Esophagus muscularis mucosa (tissue), 4 donors: ENCODE data around the gene GPR61. TPM values are rescaled to one million over a fixed set of nuclear protein-coding genes. Genes with fewer than 3 reads are reported as not detected.

Experiments used
- DNase-seq: peaks from one replicate; pipeline ENCODE4 v3.0.0-alpha.2; 2017; ENCODE audit errors: extremely low spot score
- H3K27ac ChIP-seq, 4 donors: fragments of 200-600 bp; sonication (generic); replicated peaks in 1 of 4; 1 replicate in 3 of 4; 2 replicates in 1 of 4; pipeline ENCODE4 v1.5.1; 2016 to 2019; ENCODE audit warnings: mild to moderate bottlenecking in 1 of 4
- H3K27me3 ChIP-seq, 4 donors: fragments of 200-600 bp; sonication (generic); one replicate each; pipeline versions ENCODE4 v1.5.1 to v1.6.0; 2016 to 2019
- H3K36me3 ChIP-seq, 4 donors: fragments of 200-600 bp; sonication (generic); one replicate each; pipeline ENCODE4 v1.5.1; 2016 to 2019
- H3K4me1 ChIP-seq, 4 donors: fragments of 200-600 bp; sonication (generic); one replicate each; pipeline ENCODE4 v1.5.1; 2016 to 2019
- H3K4me3 ChIP-seq, 4 donors: fragments of 200-600 bp; sonication (generic); 1 replicate in 2 of 4; 2 replicates in 2 of 4; pipeline ENCODE4 v1.5.1; 2016 to 2019; ENCODE audit warnings: mild to moderate bottlenecking in 4 of 4, moderate library complexity in 1 of 4
- H3K9me3 ChIP-seq, 4 donors: fragments of 200-600 bp; sonication (generic); 1 replicate in 3 of 4; 2 replicates in 1 of 4; pipeline ENCODE4 v1.5.1; 2016 to 2019
- CTCF ChIP-seq, 3 experiments: fragments of 200-600 bp in 2 of 3; fragments of 450-650 bp in 1 of 3; sonication (generic) in 2 of 3; IDR thresholded peaks; one replicate each; pipeline ENCODE4 v1.5.1; 2017 to 2019; ENCODE audit warnings: antibody characterized with exemption in 3 of 3, mild to moderate bottlenecking in 2 of 3, moderate library complexity in 1 of 3
- EP300 ChIP-seq: sonication (generic); formaldehyde crosslinking; IDR thresholded peaks from one replicate; pipeline ENCODE4 v1.6.1; 2017; ENCODE audit warnings: antibody characterized with exemption
- POLR2A ChIP-seq: fragments of 450-650 bp; IDR thresholded peaks from one replicate; pipeline ENCODE4 v1.6.1; 2017; ENCODE audit warnings: antibody characterized with exemption, moderate library complexity, mild to moderate bottlenecking, low read depth
- POLR2AphosphoS5 ChIP-seq, 2 donors: sonication (generic); formaldehyde crosslinking; IDR thresholded peaks; one replicate each; pipeline ENCODE4 v1.6.1; 2017; ENCODE audit warnings: antibody characterized with exemption in 2 of 2
- WGBS: methylation state at CpG from one replicate; pipeline ENCODE4 v1.1.5; 2018; 5-methylcytosine and 5-hydroxymethylcytosine counted together
- intact Hi-C: fragments of 100-400 bp; cut with DNase I; formaldehyde crosslinking; loops from one replicate; pipeline ENCODE4 v1.15.1; 2023
- total RNA-seq, 4 donors: library from RNA; depleted of rRNA; stranded (reverse); fragments of >200 nt; gene quantifications; one replicate each; pipeline versions ENCODE4 v1.1.0 to v1.2.1, GENCODE V29; 2016

GPR61 gene
- total RNA-seq, 4 donors from 2014 or later, result not detected

GRCh38 chr1:109528712-109529111 is 11.0 kb upstream of the GPR61 start:
- Histone ChIP-seq H3K4me3 (no peak overlapping the region), H3K4me1 (peaks cover 15 to 29% (median 18%) of the 10 kb centered on the region in 4 donors), H3K9me3 (no peaks in the 10 kb centered on the region), H3K27me3 (no peaks in the 10 kb centered on the region), H3K27ac (no peak overlapping the region), H3K36me3 (no peaks in the 10 kb centered on the region)
- TF ChIP-seq POLR2A, result no peak
- no peak for TF ChIP-seq POLR2AphosphoS5 (IDR thresholded peaks at IDR 0.05)
- TF ChIP-seq EP300, result no peak
- no peak for TF ChIP-seq CTCF (IDR thresholded peaks at IDR 0.05)
- intact Hi-C loops, result no loop called here
- DNase-seq, result no peak
- 95% methylated on average over 3 of the region's 3 CpGs for WGBS

GRCh38 chr1:109529881-109530456 is 9.7 kb upstream of the GPR61 start:
- WGBS, result 85% methylated on average over 7 of the region's 8 CpGs
- H3K27ac ChIP-seq, result no peak overlapping the region
- H3K9me3 ChIP-seq, result no peaks in the 10 kb centered on the region
- H3K4me3 ChIP-seq, result no peak overlapping the region
- DNase-seq, result no peak
- TF ChIP-seq EP300, result no peak
- TF ChIP-seq POLR2AphosphoS5 (IDR thresholded peaks at IDR 0.05), result no peak
- TF ChIP-seq POLR2A, result no peak
- TF ChIP-seq CTCF (IDR thresholded peaks at IDR 0.05), result no peak
- H3K4me1 ChIP-seq, result peaks cover 15 to 29% (median 18%) of the 10 kb centered on the region in 4 donors
- intact Hi-C loops, result loop anchor here (5.0 kb wide), 1 partner anchor 103 kb away; the partner anchor contains the start of gene PSMA5
- H3K27me3 ChIP-seq, result no peaks in the 10 kb centered on the region
- no peaks in the 10 kb centered on the region for H3K36me3 ChIP-seq

GRCh38 chr1:109530457-109531087 is 9.1 kb upstream of the GPR61 start:
- Histone ChIP-seq H3K4me3 (no peak overlapping the region), H3K27ac (no peak overlapping the region), H3K4me1 (peaks cover 19 to 34% (median 21%) of the 10 kb centered on the region in 4 donors), H3K27me3 (no peaks in the 10 kb centered on the region), H3K9me3 (no peaks in the 10 kb centered on the region), H3K36me3 (no peaks in the 10 kb centered on the region)
- WGBS, result 84% methylated on average over 5 of the region's 13 CpGs
- DNase-seq, result no peak
- intact Hi-C loops, result loop anchor here (5.0 kb wide), 1 partner anchor 103 kb away; the partner anchor contains the start of gene PSMA5
- TF ChIP-seq POLR2AphosphoS5 (IDR thresholded peaks at IDR 0.05) (no peak), EP300 (no peak), CTCF (IDR thresholded peaks at IDR 0.05) (no peak), POLR2A (no peak)

- WGBS, result 88% methylated on average over 4 of the region's 4 CpGs
- intact Hi-C loops, result loop anchor here (5.0 kb wide), 1 partner anchor 104 kb away; the partner anchor contains the start of gene PSMA5
- H3K27me3 ChIP-seq, result no peaks in the 10 kb centered on the region
- no peak overlapping the region for H3K27ac ChIP-seq
- no peak overlapping the region for H3K4me3 ChIP-seq
- no peaks in the 10 kb centered on the region for H3K9me3 ChIP-seq
- peaks cover 27 to 42% (median 28%) of the 10 kb centered on the region in 4 donors for H3K4me1 ChIP-seq
- no peak for TF ChIP-seq POLR2A
- no peak for TF ChIP-seq POLR2AphosphoS5 (IDR thresholded peaks at IDR 0.05)
- no peak for TF ChIP-seq EP300
- no peak for TF ChIP-seq CTCF (IDR thresholded peaks at IDR 0.05)
- H3K36me3 ChIP-seq, result no peaks in the 10 kb centered on the region
- no peak for DNase-seq
These were observed 8.3 kb upstream of the GPR61 start for GRCh38 chr1:109531380-109531779.
